Pulmonary artery endothelial cell (primary cell): Measurements from ENCODE around the gene CLIP2. TPM values are rescaled to one million over a fixed set of nuclear protein-coding genes. Genes with fewer than 3 reads are reported as not detected.
"Not testable (repeated sequence)": the region's sequence is repeated elsewhere in the genome, so short reads cannot be mapped to it uniquely, and the experiment has no call there.

Experiments
- DNase-seq: peaks from one replicate; pipeline ENCODE4 v3.0.0-alpha.2; 2011; ENCODE audit warnings: low read depth, low spot score
- total RNA-seq: library from RNA; depleted of rRNA; stranded (reverse); fragments of >200 nt; gene quantifications from 2 replicates; pipeline ENCODE4 v1.2.3, GENCODE V29; 2014

Gene CLIP2
- total RNA-seq, 1 donor from 2014 or later: 18.1 TPM

- DNase-seq: no peak
These were observed 8.5 kb downstream of the CLIP2 start for GRCh38 chr7:74297516-74298233.

- no peak for DNase-seq
These were observed 10.2 kb downstream of the CLIP2 start for GRCh38 chr7:74299401-74299800.

GRCh38 chr7:74300926-74301325 lies 11.7 kb downstream of the CLIP2 start:
- DNase-seq: no peak

GRCh38 chr7:74302745-74303221 lies 13.6 kb downstream of the CLIP2 start:
- no peak for DNase-seq

GRCh38 chr7:74304550-74304949 lies 15.3 kb downstream of the CLIP2 start:
- DNase-seq: no peak

- no peak for DNase-seq
These were observed 17.0 kb downstream of the CLIP2 start for GRCh38 chr7:74306004-74306729.

GRCh38 chr7:74306730-74307469 lies 17.7 kb downstream of the CLIP2 start:
- DNase-seq: peak; percentile 22

GRCh38 chr7:74307738-74308505 lies 18.7 kb downstream of the CLIP2 start:
- no peak for DNase-seq

GRCh38 chr7:74309181-74309580 lies 20.0 kb downstream of the CLIP2 start:
- no peak for DNase-seq

GRCh38 chr7:74311305-74311744 lies 22.1 kb downstream of the CLIP2 start:
- DNase-seq: no peak

- no peak for DNase-seq
These were observed 23.3 kb downstream of the CLIP2 start for GRCh38 chr7:74312418-74313028.

GRCh38 chr7:74315891-74316290 lies 26.7 kb downstream of the CLIP2 start:
- not testable (repeated sequence) for DNase-seq

- DNase-seq: no peak
These were observed 28.1 kb downstream of the CLIP2 start for GRCh38 chr7:74317146-74317782.

- DNase-seq: no peak
These were observed 28.8 kb downstream of the CLIP2 start for GRCh38 chr7:74318043-74318442.

- DNase-seq: no peak
These were observed 31.5 kb downstream of the CLIP2 start for GRCh38 chr7:74320645-74321221.

GRCh38 chr7:74322892-74323291 lies 33.7 kb downstream of the CLIP2 start:
- not testable (repeated sequence) for DNase-seq

GRCh38 chr7:74324531-74325209 lies 35.5 kb downstream of the CLIP2 start:
- no peak for DNase-seq

- no peak for DNase-seq
These were observed 36.0 kb downstream of the CLIP2 start for GRCh38 chr7:74325210-74325565.

GRCh38 chr7:74329225-74329624 lies 40.0 kb downstream of the CLIP2 start:
- no peak for DNase-seq
